HCT116 (cell line): ENCODE data around the gene FAM135A. TPM values are rescaled to one million over a fixed set of nuclear protein-coding genes. Genes with fewer than 3 reads are reported as not detected.

ENCODE experiments used
- ATAC-seq: fragments of 200-7000 bp; cut with Tn5 transposase; 2 replicates; pipeline ENCODE4 v1.9.1; 2020; ENCODE audit warnings: mild to moderate bottlenecking, moderate library complexity
- BruUV-seq: library from RNA; stranded (reverse); fragments of 400-500 nt; replicated peaks from 2 replicates; lab custom pipeline; 2021; lab: Mats Ljungman, UMichigan
- CTCF ChIA-PET: fragments of 300-600 bp; sonication (Branson Sonifier 250); formaldehyde crosslinking; loops from one replicate; lab custom pipeline; 2021; ENCODE audit warnings: antibody characterized with exemption; lab: Charles Lee
- POLR2A ChIA-PET: fragments of 300-600, 350-600 bp; sonication (Branson Sonifier 250); formaldehyde crosslinking; loops from one replicate; lab custom pipeline; 2021; ENCODE audit warnings: antibody characterized with exemption; lab: Charles Lee
- RAD21 ChIA-PET, 2 experiments: fragments of 300-600 bp; sonication (Branson Sonifier 250); formaldehyde crosslinking; loops; one replicate each; lab custom pipeline; 2023; ENCODE audit warnings: low total read pairs in 2 of 2; ENCODE audit not compliant: uncharacterized antibody in 2 of 2, unreplicated experiment in 2 of 2, low non-redundant PET in 1 of 2; lab: Charles Lee
- DNase-seq: peaks from one replicate; pipeline ENCODE4 v3.0.0-alpha.2; 2010; ENCODE audit warnings: low read depth, low spot score
- H2AFZ ChIP-seq: fragments of 200-600 bp; shearing (Covaris generic), sonication (generic); 2 replicates; pipeline ENCODE4 v1.6.1; 2017; ENCODE audit warnings: low read depth, mixed run types, mixed read lengths, antibody characterized with exemption, low read length; ENCODE audit not compliant: poor library complexity, severe bottlenecking
- H3K27ac ChIP-seq: 2 replicates; pipeline ENCODE4 v1.5.1; 2012; ENCODE audit warnings: low read depth, low read length
- H3K27me3 ChIP-seq: fragments of 200-600 bp; sonication (generic); 2 replicates; pipeline ENCODE4 v1.6.1; 2016; ENCODE audit warnings: mixed run types, low read length, mixed read lengths; ENCODE audit not compliant: insufficient read depth
- H3K36me3 ChIP-seq, 2 experiments: fragments of 200-500 bp in 1 of 2; fragments of 200-600 bp in 1 of 2; sonication (Bioruptor generic) in 1 of 2; sonication (generic) in 1 of 2; 2 replicates each; pipeline versions ENCODE4 v1.5.1 to v1.6.1; 2014 to 2016; ENCODE audit warnings: low read length in 2 of 2, inconsistent platforms in 1 of 2, mixed read lengths in 1 of 2, mixed run types in 1 of 2; ENCODE audit not compliant: insufficient read depth in 2 of 2, control insufficient read depth in 1 of 2
- H3K4me1 ChIP-seq, 2 experiments: fragments of 200-600 bp in 1 of 2; sonication (generic) in 1 of 2; 2 replicates each; pipeline versions ENCODE4 v1.5.1 to v1.6.1; 2012 to 2017; ENCODE audit warnings: low read length in 2 of 2, inconsistent platforms in 1 of 2, mild to moderate bottlenecking in 1 of 2, mixed read lengths in 1 of 2, mixed run types in 1 of 2, moderate library complexity in 1 of 2; ENCODE audit not compliant: insufficient read depth in 2 of 2, control insufficient read depth in 1 of 2
- H3K4me2 ChIP-seq: fragments of 200-600 bp; sonication (generic); 2 replicates; pipeline ENCODE4 v1.6.1; 2017; ENCODE audit warnings: mixed run types, low read length, mixed read lengths
- H3K4me3 ChIP-seq, 2 experiments: fragments of 200-600 bp in 1 of 2; sonication (generic) in 1 of 2; replicated peaks in 1 of 2; 2 replicates each; pipeline ENCODE4 v1.5.1; 2011 to 2016; ENCODE audit warnings: low read length in 2 of 2, control low read depth in 1 of 2, low read depth in 1 of 2, mild to moderate bottlenecking in 1 of 2, mixed read lengths in 1 of 2, mixed run types in 1 of 2
- H3K79me2 ChIP-seq: fragments of 200-600 bp; sonication (generic); 2 replicates; pipeline ENCODE4 v1.6.1; 2017; ENCODE audit warnings: mild to moderate bottlenecking, mixed run types, low read length, moderate library complexity, mixed read lengths; ENCODE audit not compliant: insufficient read depth
- H3K9ac ChIP-seq: fragments of 200-600 bp; sonication (generic); 2 replicates; pipeline ENCODE4 v1.6.1; 2016; ENCODE audit warnings: low read length, mixed read lengths
- H3K9me2 ChIP-seq: fragments of 200-600 bp; sonication (generic), shearing (Covaris generic); 2 replicates; pipeline ENCODE4 v1.6.1; 2017; ENCODE audit warnings: mixed run types, mild to moderate bottlenecking, moderate library complexity; ENCODE audit not compliant: insufficient read depth
- H3K9me3 ChIP-seq, 2 experiments: fragments of 200-500 bp in 1 of 2; fragments of 200-600 bp in 1 of 2; sonication (Bioruptor generic) in 1 of 2; sonication (generic) in 1 of 2; 2 replicates each; pipeline ENCODE4 v1.6.1; 2014 to 2017; ENCODE audit warnings: low read length in 2 of 2, mixed read lengths in 2 of 2, inconsistent platforms in 1 of 2, low read depth in 1 of 2, mild to moderate bottlenecking in 1 of 2, mixed run types in 1 of 2, moderate library complexity in 1 of 2; ENCODE audit not compliant: control insufficient read depth in 1 of 2, insufficient read depth in 1 of 2
- H4K20me1 ChIP-seq: fragments of 200-600 bp; sonication (generic), shearing (Covaris generic); 2 replicates; pipeline ENCODE4 v1.6.1; 2017; ENCODE audit warnings: mixed run types, mild to moderate bottlenecking, moderate library complexity; ENCODE audit not compliant: insufficient read depth
- EZH2phosphoT487 ChIP-seq: fragments of 200-600 bp; IDR thresholded peaks from 2 replicates; pipeline ENCODE4 v1.6.1; 2018; ENCODE audit warnings: antibody characterized with exemption, borderline replicate concordance
- REST ChIP-seq: IDR thresholded peaks from 2 replicates; pipeline ENCODE4 v1.6.1; 2012; ENCODE audit warnings: low read depth
- SIN3A ChIP-seq: IDR thresholded peaks from 2 replicates; pipeline ENCODE4 v1.6.1; 2012; ENCODE audit warnings: low read depth
- TCF7L2 ChIP-seq: IDR thresholded peaks from 2 replicates; pipeline ENCODE4 v1.7.0; 2011; ENCODE audit warnings: borderline replicate concordance, inconsistent platforms; ENCODE audit not compliant: insufficient read depth, insufficient read length; ENCODE audit errors: extremely low read depth
- YY1 ChIP-seq: IDR thresholded peaks from 2 replicates; pipeline ENCODE4 v1.6.1; 2011; ENCODE audit warnings: low read length, low read depth, moderate library complexity, mild to moderate bottlenecking; ENCODE audit not compliant: insufficient replicate concordance; ENCODE audit errors: extremely low read depth
- ZFX ChIP-seq: fragments of 450-650 bp; IDR thresholded peaks from 2 replicates; pipeline ENCODE4 v1.6.1; 2017
- ZNF274 ChIP-seq: fragments of 200-500 bp; sonication (Bioruptor generic); IDR thresholded peaks from 2 replicates; pipeline ENCODE4 v1.6.1; 2014; ENCODE audit warnings: mild to moderate bottlenecking, low read depth, low read length, inconsistent platforms
- intact Hi-C: fragments of 100-400 bp; cut with micrococcal nuclease; formaldehyde crosslinking; loops from 2 replicates; pipeline ENCODE4 v1.10.0; 2022
- total RNA-seq: library from RNA; stranded (reverse); gene quantifications from one replicate; pipeline ENCODE4 v1.2.1, GENCODE V29; 2021; ENCODE audit not compliant: unreplicated experiment
- TF ChIP-seq, protein P1 (sequence below): IDR thresholded peaks from 2 replicates; pipeline ENCODE4 v1.6.1; 2011; ENCODE audit warnings: mild to moderate bottlenecking, low read length, moderate library complexity; ENCODE audit not compliant: insufficient replicate concordance; ENCODE audit errors: extremely low read depth

FAM135A gene
- total RNA-seq, 1 experiment from 2014 or later, result 20.8 TPM

DNA sequence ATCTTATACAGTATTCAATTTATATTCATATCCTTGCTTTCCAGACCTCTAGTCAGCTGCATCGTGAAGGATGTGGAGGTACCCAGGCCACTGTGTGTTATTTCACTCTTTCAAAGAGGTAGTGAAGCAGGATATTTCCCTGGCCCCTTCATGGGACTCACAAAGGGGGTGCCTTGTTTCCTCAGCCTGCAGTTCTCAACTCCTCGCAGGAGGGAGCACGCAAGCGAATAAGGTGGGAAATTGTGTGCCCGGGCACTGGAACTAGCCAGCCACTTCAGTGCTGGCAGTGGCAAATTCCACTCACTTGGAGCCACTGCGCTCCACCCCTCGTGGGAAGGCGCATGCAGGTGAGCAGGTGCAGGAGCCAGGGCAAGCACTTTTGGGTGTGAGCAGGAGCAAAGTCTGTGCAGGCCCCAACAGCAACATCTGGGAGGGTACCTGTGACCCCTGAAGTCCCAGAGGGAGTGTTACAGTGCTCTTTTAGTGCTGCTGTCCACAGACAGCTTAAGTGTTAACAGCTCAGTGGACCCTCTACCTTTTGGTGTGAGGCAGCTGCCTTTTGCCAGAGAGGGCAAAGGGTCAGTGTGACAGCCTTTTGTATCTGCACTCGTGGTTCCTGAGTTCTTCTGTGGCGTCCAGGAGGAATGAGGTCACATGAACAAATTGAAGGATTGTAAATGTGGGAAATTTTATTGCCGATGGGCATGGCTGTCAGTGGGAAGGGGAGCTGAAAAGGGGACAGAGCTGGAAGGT is 49.4 kb upstream of the FAM135A start:
- Histone ChIP-seq H3K4me2 (no peak overlapping the region), H3K27ac (no peak overlapping the region), H4K20me1 (no peaks in the 10 kb centered on the region), H2AFZ (no peak overlapping the region), H3K9ac (no peak overlapping the region), H3K4me1 (no peaks in the 10 kb centered on the region), H3K79me2 (no peaks in the 10 kb centered on the region), H3K27me3 (peaks cover 61% of the 10 kb centered on the region; the same call in 1 of the 2 replicates), H3K9me3 (no peaks in the 10 kb centered on the region), H3K4me3 (no peak overlapping the region), H3K36me3 (no peaks in the 10 kb centered on the region), H3K9me2 (no peaks in the 10 kb centered on the region)
- ATAC-seq (no peak), DNase-seq (no peak)
- intact Hi-C loops, result no loop called here
- no TSS peak for BruUV-seq
- ChIA-PET CTCF (interaction anchor here (1.0 kb wide), 1 partner anchor 7 kb away, joined by 3 read pairs; no protein-coding TSS in a partner anchor), RAD21 (no interaction called here), POLR2A (no interaction called here)
- TF ChIP-seq SIN3A, result no peak
- TF ChIP-seq ZFX, result no peak
- no peak for TF ChIP-seq EZH2phosphoT487
- TF ChIP-seq TCF7L2, result no peak
- no peak for TF ChIP-seq ZNF274
- no peak for TF ChIP-seq YY1
- TF ChIP-seq, protein P1, sequence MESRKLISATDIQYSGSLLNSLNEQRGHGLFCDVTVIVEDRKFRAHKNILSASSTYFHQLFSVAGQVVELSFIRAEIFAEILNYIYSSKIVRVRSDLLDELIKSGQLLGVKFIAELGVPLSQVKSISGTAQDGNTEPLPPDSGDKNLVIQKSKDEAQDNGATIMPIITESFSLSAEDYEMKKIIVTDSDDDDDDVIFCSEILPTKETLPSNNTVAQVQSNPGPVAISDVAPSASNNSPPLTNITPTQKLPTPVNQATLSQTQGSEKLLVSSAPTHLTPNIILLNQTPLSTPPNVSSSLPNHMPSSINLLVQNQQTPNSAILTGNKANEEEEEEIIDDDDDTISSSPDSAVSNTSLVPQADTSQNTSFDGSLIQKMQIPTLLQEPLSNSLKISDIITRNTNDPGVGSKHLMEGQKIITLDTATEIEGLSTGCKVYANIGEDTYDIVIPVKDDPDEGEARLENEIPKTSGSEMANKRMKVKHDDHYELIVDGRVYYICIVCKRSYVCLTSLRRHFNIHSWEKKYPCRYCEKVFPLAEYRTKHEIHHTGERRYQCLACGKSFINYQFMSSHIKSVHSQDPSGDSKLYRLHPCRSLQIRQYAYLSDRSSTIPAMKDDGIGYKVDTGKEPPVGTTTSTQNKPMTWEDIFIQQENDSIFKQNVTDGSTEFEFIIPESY, result no peak
- no peak for TF ChIP-seq REST
